ENCODE results near the gene CTSV. TPM values are rescaled to one million over a fixed set of nuclear protein-coding genes. Genes with fewer than 3 reads are reported as not detected.
A peak's percentile ranks its signal among the peaks of the same experiment; 100 is the strongest.
"Not testable (repeated sequence)": the region's sequence is repeated elsewhere in the genome, so short reads cannot be mapped to it uniquely, and the experiment has no call there.

The CTSV gene
- total RNA-seq, 1 experiment from 2014 or later, result 6.5 TPM

GRCh38 chr9:97057651-97058050 is 18.7 kb upstream of the CTSV start:
- H4K20me1 ChIP-seq (ENCODE audit: insufficient read depth, low read depth, low read length), result no peaks in the 10 kb centered on the region
- no peaks in the 10 kb centered on the region for H3K79me2 ChIP-seq (ENCODE audit: low read length)
- no peak for DNase-seq
- no peak overlapping the region for H3K4me3 ChIP-seq (ENCODE audit: low read length)
- H3K4me2 ChIP-seq (ENCODE audit: low read depth, low read length, poor library complexity, severe bottlenecking), result no peak overlapping the region
- no peaks in the 10 kb centered on the region for H3K36me3 ChIP-seq (ENCODE audit: insufficient read depth, low read length)
- no peaks in the 10 kb centered on the region for H3K27me3 ChIP-seq (ENCODE audit: low read length)
- H3K9me2 ChIP-seq (replicated peaks; ENCODE audit: insufficient read depth, low read length), result no peaks in the 10 kb centered on the region
- no peak overlapping the region for H3K9ac ChIP-seq (ENCODE audit: low read length)
- H2AFZ ChIP-seq (ENCODE audit: low read length), result no peak overlapping the region
- no peaks in the 10 kb centered on the region for H3K4me1 ChIP-seq (ENCODE audit: low read length)
- H3K9me3 ChIP-seq (ENCODE audit: low read length), result no peaks in the 10 kb centered on the region
- H3K27ac ChIP-seq (ENCODE audit: low read length), result no peak overlapping the region

DNA sequence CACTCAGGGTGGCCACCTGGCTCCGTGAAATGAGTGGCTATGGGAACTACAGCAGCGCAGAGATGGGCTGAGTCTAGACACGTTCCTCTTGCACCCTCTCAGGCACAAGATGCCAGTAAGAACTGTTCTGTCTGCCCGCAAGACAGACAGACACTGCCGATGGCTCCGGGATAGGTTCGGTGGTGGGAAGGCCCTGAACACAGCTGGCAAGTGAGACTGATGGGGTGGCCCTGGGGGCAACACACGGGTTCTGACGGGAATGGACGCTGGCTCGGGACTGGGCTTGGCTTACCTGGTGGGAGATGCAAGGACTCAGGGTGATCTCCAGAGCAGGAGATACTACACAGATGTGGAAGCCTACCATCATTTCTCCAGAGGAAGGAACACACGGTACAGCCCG is 16.9 kb upstream of the CTSV start:
- DNase-seq, result not testable (repeated sequence)

GRCh38 chr9:97053717-97054116 is 14.8 kb upstream of the CTSV start:
- Histone ChIP-seq H3K9me3 (ENCODE audit: low read length) (no peaks in the 10 kb centered on the region), H3K4me1 (ENCODE audit: low read length) (no peaks in the 10 kb centered on the region), H3K9ac (ENCODE audit: low read length) (no peak overlapping the region), H3K4me2 (ENCODE audit: low read depth, low read length, poor library complexity, severe bottlenecking) (no peak overlapping the region), H3K79me2 (ENCODE audit: low read length) (no peaks in the 10 kb centered on the region), H3K36me3 (ENCODE audit: insufficient read depth, low read length) (no peaks in the 10 kb centered on the region), H2AFZ (ENCODE audit: low read length) (no peak overlapping the region), H3K9me2 (replicated peaks; ENCODE audit: insufficient read depth, low read length) (no peaks in the 10 kb centered on the region), H3K4me3 (ENCODE audit: low read length) (no peak overlapping the region), H3K27ac (ENCODE audit: low read length) (no peak overlapping the region), H4K20me1 (ENCODE audit: insufficient read depth, low read depth, low read length) (no peaks in the 10 kb centered on the region), H3K27me3 (ENCODE audit: low read length) (no peaks in the 10 kb centered on the region)
- DNase-seq, result no peak

More for the DNA sequence above, 16.9 kb upstream of the CTSV start:
- not testable (repeated sequence) for H3K4me3 ChIP-seq (ENCODE audit: low read length); H2AFZ ChIP-seq (ENCODE audit: low read length); H3K79me2 ChIP-seq (ENCODE audit: low read length); H3K9me3 ChIP-seq (ENCODE audit: low read length); H3K36me3 ChIP-seq (ENCODE audit: insufficient read depth, low read length); H4K20me1 ChIP-seq (ENCODE audit: insufficient read depth, low read depth, low read length); H3K27ac ChIP-seq (ENCODE audit: low read length); H3K27me3 ChIP-seq (ENCODE audit: low read length); H3K4me2 ChIP-seq (ENCODE audit: low read depth, low read length, poor library complexity, severe bottlenecking); H3K9ac ChIP-seq (ENCODE audit: low read length); H3K4me1 ChIP-seq (ENCODE audit: low read length); H3K9me2 ChIP-seq (replicated peaks; ENCODE audit: insufficient read depth, low read length)

DNA sequence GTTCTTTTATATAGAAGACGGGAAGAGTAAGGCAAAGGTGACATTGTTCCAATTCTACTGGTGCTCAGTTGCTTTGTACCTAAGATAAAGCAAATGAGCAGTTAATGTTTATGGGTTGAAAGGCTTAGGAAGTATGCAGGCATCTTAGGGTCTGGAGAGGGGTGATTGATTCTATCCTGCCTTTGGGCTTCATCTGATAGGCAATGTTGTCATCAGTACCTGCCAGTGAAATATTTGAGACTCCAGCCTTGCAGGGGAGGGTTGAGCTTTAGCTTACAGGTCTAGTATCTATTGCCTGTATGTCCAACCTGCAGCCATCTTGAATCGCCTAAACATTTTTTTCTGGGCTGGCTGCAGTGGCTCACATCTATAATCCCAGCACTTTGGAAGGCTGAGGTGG is 13.8 kb upstream of the CTSV start:
- Histone ChIP-seq H3K9me3 (ENCODE audit: low read length) (no peaks in the 10 kb centered on the region), H3K9ac (ENCODE audit: low read length) (no peak overlapping the region), H3K9me2 (replicated peaks; ENCODE audit: insufficient read depth, low read length) (no peaks in the 10 kb centered on the region), H3K79me2 (ENCODE audit: low read length) (no peaks in the 10 kb centered on the region), H3K27me3 (ENCODE audit: low read length) (no peaks in the 10 kb centered on the region), H3K4me3 (ENCODE audit: low read length) (no peak overlapping the region), H3K27ac (ENCODE audit: low read length) (no peak overlapping the region), H3K4me1 (ENCODE audit: low read length) (no peaks in the 10 kb centered on the region), H4K20me1 (ENCODE audit: insufficient read depth, low read depth, low read length) (no peaks in the 10 kb centered on the region), H3K36me3 (ENCODE audit: insufficient read depth, low read length) (no peaks in the 10 kb centered on the region), H3K4me2 (ENCODE audit: low read depth, low read length, poor library complexity, severe bottlenecking) (no peak overlapping the region), H2AFZ (ENCODE audit: low read length) (no peak overlapping the region)
- no peak for DNase-seq

DNA sequence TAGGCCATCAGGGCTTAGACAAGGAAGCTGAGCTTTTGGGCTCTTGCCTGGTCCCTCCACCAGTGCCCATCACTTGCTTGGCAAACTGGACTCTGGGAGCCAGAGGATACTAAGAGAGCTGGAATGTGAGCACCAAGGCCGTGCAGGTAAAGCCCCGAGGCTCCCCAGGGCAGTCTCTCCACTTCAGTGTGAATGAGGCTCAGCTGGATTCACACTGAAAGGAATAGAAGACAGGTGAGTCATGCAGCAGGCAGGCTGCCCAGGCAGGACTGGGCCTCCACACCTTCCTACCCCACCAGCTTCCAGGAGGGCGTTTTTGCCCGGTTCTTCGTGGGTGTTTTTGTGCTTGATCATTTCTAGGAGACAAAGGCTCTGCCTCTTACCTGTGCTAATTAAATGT is 7.3 kb upstream of the CTSV start:
- Histone ChIP-seq H3K4me2 (ENCODE audit: low read depth, low read length, poor library complexity, severe bottlenecking) (no peak overlapping the region), H3K4me1 (ENCODE audit: low read length) (peaks cover 3% of the 10 kb centered on the region; the same call in 1 of the 2 replicates), H3K27ac (ENCODE audit: low read length) (no peak overlapping the region), H3K36me3 (ENCODE audit: insufficient read depth, low read length) (no peaks in the 10 kb centered on the region), H3K9ac (ENCODE audit: low read length) (no peak overlapping the region), H3K79me2 (ENCODE audit: low read length) (no peaks in the 10 kb centered on the region), H4K20me1 (ENCODE audit: insufficient read depth, low read depth, low read length) (no peaks in the 10 kb centered on the region), H3K9me2 (replicated peaks; ENCODE audit: insufficient read depth, low read length) (no peaks in the 10 kb centered on the region), H2AFZ (ENCODE audit: low read length) (no peak overlapping the region), H3K9me3 (ENCODE audit: low read length) (no peaks in the 10 kb centered on the region), H3K27me3 (ENCODE audit: low read length) (no peaks in the 10 kb centered on the region), H3K4me3 (ENCODE audit: low read length) (no peak overlapping the region)
- no peak for DNase-seq

- Histone ChIP-seq H4K20me1 (ENCODE audit: insufficient read depth, low read depth, low read length) (no peaks in the 10 kb centered on the region), H3K36me3 (ENCODE audit: insufficient read depth, low read length) (no peaks in the 10 kb centered on the region), H3K9me2 (replicated peaks; ENCODE audit: insufficient read depth, low read length) (no peaks in the 10 kb centered on the region), H3K4me3 (ENCODE audit: low read length) (no peak overlapping the region), H3K27ac (ENCODE audit: low read length) (no peak overlapping the region), H3K9me3 (ENCODE audit: low read length) (no peaks in the 10 kb centered on the region), H3K4me1 (ENCODE audit: low read length) (peaks cover 3% of the 10 kb centered on the region; the same call in 1 of the 2 replicates), H2AFZ (ENCODE audit: low read length) (no peak overlapping the region), H3K9ac (ENCODE audit: low read length) (no peak overlapping the region), H3K27me3 (ENCODE audit: low read length) (no peaks in the 10 kb centered on the region), H3K79me2 (ENCODE audit: low read length) (no peaks in the 10 kb centered on the region), H3K4me2 (ENCODE audit: low read depth, low read length, poor library complexity, severe bottlenecking) (no peak overlapping the region)
- DNase-seq, result no peak
Measured at GRCh38 chr9:97045300-97045699, 6.4 kb upstream of the CTSV start.

- no peak overlapping the region for H3K9ac ChIP-seq (ENCODE audit: low read length)
- no peaks in the 10 kb centered on the region for H3K79me2 ChIP-seq (ENCODE audit: low read length)
- DNase-seq, result no peak
- H4K20me1 ChIP-seq (ENCODE audit: insufficient read depth, low read depth, low read length), result no peaks in the 10 kb centered on the region
- H3K9me2 ChIP-seq (replicated peaks; ENCODE audit: insufficient read depth, low read length), result no peaks in the 10 kb centered on the region
- no peak overlapping the region for H3K4me3 ChIP-seq (ENCODE audit: low read length)
- H3K27ac ChIP-seq (ENCODE audit: low read length), result no peak overlapping the region
- H3K4me1 ChIP-seq (ENCODE audit: low read length), result peaks cover 13% of the 10 kb centered on the region
- no peaks in the 10 kb centered on the region for H3K27me3 ChIP-seq (ENCODE audit: low read length)
- H3K36me3 ChIP-seq (ENCODE audit: insufficient read depth, low read length), result no peaks in the 10 kb centered on the region
- H3K9me3 ChIP-seq (ENCODE audit: low read length), result no peaks in the 10 kb centered on the region
- H2AFZ ChIP-seq (ENCODE audit: low read length), result no peak overlapping the region
- H3K4me2 ChIP-seq (ENCODE audit: low read depth, low read length, poor library complexity, severe bottlenecking), result no peak overlapping the region
Measured at GRCh38 chr9:97041898-97042297, 3.0 kb upstream of the CTSV start.

- no peak for DNase-seq
- H3K9me2 ChIP-seq (replicated peaks; ENCODE audit: insufficient read depth, low read length), result no peaks in the 10 kb centered on the region
- no peaks in the 10 kb centered on the region for H3K9me3 ChIP-seq (ENCODE audit: low read length)
- peak overlapping the region; percentile 79 for H3K4me2 ChIP-seq (ENCODE audit: low read depth, low read length, poor library complexity, severe bottlenecking)
- no peaks in the 10 kb centered on the region for H3K27me3 ChIP-seq (ENCODE audit: low read length)
- H3K79me2 ChIP-seq (ENCODE audit: low read length), result no peaks in the 10 kb centered on the region
- H3K4me3 ChIP-seq (ENCODE audit: low read length), result peak overlapping the region; percentile 74
- H3K36me3 ChIP-seq (ENCODE audit: insufficient read depth, low read length), result no peaks in the 10 kb centered on the region
- H3K4me1 ChIP-seq (ENCODE audit: low read length), result peaks cover 13% of the 10 kb centered on the region
- H4K20me1 ChIP-seq (ENCODE audit: insufficient read depth, low read depth, low read length), result no peaks in the 10 kb centered on the region
- peak overlapping the region; percentile 100 for H2AFZ ChIP-seq (ENCODE audit: low read length)
- no peak overlapping the region for H3K27ac ChIP-seq (ENCODE audit: low read length)
- peak overlapping the region; percentile 69 for H3K9ac ChIP-seq (ENCODE audit: low read length)
Measured at GRCh38 chr9:97039514-97039860, 545 bp upstream of the CTSV start.

DNA sequence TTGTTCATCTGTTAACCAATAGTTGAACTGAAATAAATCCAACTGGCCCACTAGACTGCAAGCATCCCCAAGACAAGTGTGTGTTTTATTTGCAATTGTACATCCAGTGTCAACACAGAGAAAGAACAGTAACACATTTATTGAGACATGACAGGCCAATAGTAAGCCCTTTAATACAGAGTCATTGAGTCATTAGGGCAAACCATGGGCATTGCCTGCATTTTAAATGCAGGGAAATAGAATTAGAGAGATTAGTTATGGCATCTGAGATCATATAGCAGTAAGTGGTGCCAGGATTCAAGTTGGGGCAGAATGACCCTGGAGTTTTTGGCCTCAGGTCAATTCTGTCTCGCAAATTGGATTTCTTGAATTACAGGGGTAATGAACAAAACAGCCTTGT is 15.4 kb downstream of the CTSV start:
- not testable (repeated sequence) for H3K4me2 ChIP-seq (ENCODE audit: low read depth, low read length, poor library complexity, severe bottlenecking); H3K79me2 ChIP-seq (ENCODE audit: low read length); H3K36me3 ChIP-seq (ENCODE audit: insufficient read depth, low read length); H3K4me1 ChIP-seq (ENCODE audit: low read length); H3K27me3 ChIP-seq (ENCODE audit: low read length); H2AFZ ChIP-seq (ENCODE audit: low read length); H3K9me2 ChIP-seq (replicated peaks; ENCODE audit: insufficient read depth, low read length); H4K20me1 ChIP-seq (ENCODE audit: insufficient read depth, low read depth, low read length); DNase-seq; H3K9me3 ChIP-seq (ENCODE audit: low read length); H3K9ac ChIP-seq (ENCODE audit: low read length); H3K27ac ChIP-seq (ENCODE audit: low read length); H3K4me3 ChIP-seq (ENCODE audit: low read length)

All from Karpas-422 (cell line).